ENCODE data around the gene IQCF5. TPM values are rescaled to one million over a fixed set of nuclear protein-coding genes. Genes with fewer than 3 reads are reported as not detected.
"Not testable (repeated sequence)": the region's sequence is repeated elsewhere in the genome, so short reads cannot be mapped to it uniquely, and the experiment has no call there.

Gene IQCF5
- total RNA-seq (2014; rRNA removed; shearing (Covaris generic)) = not detected in 2 replicates

GRCh38 chr3:51875501-51875900 lies at the start of gene IQCF5:
TSS of gene IQCF5 (minus strand) at chr3:51875601. CDS start at chr3:51875531, 70 bp downstream.
- DNase-seq (ENCODE audit: low read depth) = no peak

- DNase-seq (ENCODE audit: low read depth) = no peak
These were observed 45.7 kb upstream of the IQCF5 start for GRCh38 chr3:51921081-51921578.

GRCh38 chr3:51916418-51916817 lies 41.0 kb upstream of the IQCF5 start:
- DNase-seq (ENCODE audit: low read depth) = no peak

- DNase-seq (ENCODE audit: low read depth) = no peak
These were observed 32.6 kb upstream of the IQCF5 start for GRCh38 chr3:51908026-51908425.

- no peak for DNase-seq (ENCODE audit: low read depth)
These were observed 28.8 kb upstream of the IQCF5 start for GRCh38 chr3:51904034-51904823.

- peak; percentile 52 for DNase-seq (ENCODE audit: low read depth)
These were observed 27.0 kb upstream of the IQCF5 start for GRCh38 chr3:51902361-51902760.

DNA sequence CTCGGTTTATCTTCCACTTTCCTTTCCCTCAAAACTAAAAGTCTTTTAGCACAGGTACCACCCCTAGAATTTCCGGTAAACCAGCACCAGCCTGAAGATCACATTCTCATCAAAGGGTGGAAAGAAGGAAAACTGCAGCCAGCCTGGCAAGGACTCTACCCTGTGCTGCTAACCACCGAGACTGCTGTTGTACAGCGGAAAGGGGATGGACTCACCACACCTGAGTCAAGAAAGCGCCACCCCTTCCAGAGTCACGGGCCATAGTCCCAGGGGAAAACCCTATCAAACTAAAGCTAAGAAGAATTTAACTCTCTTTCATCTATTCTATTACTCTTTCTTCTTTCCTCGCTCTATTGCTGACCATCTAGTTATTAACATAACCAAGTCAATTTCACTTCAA lies 24.6 kb upstream of the IQCF5 start:
- not testable (repeated sequence) for DNase-seq (ENCODE audit: low read depth)

DNA sequence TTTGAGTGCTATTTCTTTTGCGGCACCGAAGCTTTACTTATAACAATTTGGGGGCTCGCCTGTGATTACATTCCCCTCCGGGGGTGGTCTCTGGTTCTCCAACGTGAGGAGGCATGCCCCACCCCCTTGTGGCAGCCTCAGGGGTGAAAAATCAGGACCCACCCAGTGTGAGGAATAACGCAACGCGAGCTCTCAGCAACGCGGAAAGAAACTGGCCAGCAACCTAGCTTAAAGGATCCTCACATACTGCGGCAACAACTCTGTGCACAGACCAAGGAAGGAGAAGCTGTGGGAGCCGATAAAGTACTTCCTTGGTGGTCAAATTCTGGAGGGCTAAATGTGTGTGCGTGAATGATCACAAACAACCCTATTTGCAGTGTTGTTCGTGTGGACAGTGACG lies 22.0 kb upstream of the IQCF5 start:
- no peak for DNase-seq (ENCODE audit: low read depth)

- DNase-seq (ENCODE audit: low read depth) = peak; percentile 6
These were observed 21.4 kb upstream of the IQCF5 start for GRCh38 chr3:51896607-51897305.

- DNase-seq (ENCODE audit: low read depth) = no peak
These were observed 19.5 kb upstream of the IQCF5 start for GRCh38 chr3:51894939-51895338.

DNA sequence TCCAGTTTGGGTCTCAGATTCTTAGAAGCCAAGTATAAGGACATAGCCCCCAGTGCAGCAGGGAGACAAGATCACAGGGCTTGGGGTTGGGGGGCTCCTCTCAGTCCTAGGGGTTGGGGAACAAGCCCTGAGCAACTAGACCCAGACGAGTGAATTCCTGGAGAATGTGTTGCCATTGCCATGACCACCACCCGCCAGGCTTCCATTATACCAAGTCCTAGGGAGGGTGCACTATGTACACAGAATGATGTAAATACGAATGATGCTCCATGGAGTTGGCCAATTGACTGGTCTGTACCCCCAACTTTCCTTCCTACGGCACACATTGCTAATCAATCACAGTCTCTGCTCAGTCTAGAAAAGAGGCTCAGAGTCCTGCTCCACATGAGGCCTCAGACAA lies 19.0 kb upstream of the IQCF5 start:
- no peak for DNase-seq (ENCODE audit: low read depth)

GRCh38 chr3:51891242-51892039 lies 16.0 kb upstream of the IQCF5 start:
- no peak for DNase-seq (ENCODE audit: low read depth)

DNA sequence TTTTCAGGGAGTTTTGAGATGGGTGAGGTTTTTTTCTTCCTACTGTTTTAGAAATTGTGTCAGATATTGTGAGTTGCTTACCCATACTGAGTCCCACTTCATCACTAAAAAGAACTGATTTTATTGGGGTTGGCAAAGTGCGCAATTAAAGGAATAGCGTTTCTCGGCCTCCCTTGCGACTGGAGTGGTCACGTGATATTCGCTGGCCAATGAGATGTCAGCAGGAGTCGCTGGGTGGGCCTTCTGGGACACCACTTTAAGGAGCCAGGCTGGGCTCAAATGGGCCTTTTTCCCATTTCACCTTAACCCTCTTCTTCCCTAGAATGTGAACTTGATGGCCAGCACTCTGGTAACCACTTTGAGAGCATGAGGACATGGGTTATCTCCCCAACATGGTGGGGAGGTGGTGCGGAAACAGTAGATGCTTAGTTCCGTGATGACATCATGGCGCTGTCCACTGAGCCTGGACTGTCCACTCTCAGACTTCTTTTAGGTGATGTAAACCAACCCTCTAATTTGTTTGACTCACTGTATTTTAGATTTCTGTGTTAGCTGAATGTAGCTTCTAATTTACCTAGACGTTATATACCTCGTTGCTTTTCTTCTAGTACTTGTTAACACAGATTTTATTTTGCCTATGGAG lies 13.2 kb upstream of the IQCF5 start:
- DNase-seq (ENCODE audit: low read depth) = no peak

GRCh38 chr3:51887620-51888019 lies 12.2 kb upstream of the IQCF5 start:
- no peak for DNase-seq (ENCODE audit: low read depth)

- no peak for DNase-seq (ENCODE audit: low read depth)
These were observed 11.0 kb upstream of the IQCF5 start for GRCh38 chr3:51886447-51886846.

DNA sequence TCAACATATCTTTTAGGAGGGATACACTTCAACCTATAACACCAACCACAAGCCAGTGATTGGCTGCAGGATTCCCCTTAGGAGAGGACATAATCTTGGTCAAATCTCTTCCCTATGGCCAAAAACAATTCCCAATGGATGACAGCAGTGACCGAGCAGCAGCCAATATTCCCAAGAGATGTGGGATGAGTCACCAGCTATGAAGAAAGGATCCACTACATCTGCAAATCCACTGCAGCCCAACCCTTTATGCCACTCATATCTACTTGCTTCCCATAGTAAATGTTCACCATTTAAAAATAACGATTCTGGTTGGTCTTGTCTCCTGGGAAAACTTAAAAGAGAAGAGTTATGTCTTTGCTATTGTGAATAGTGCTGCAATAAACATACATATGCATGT lies 4.5 kb upstream of the IQCF5 start:
- DNase-seq (ENCODE audit: low read depth) = no peak

- no peak for DNase-seq (ENCODE audit: low read depth)
These were observed 785 bp upstream of the IQCF5 start for GRCh38 chr3:51876186-51876585.

GRCh38 chr3:51874889-51875288 lies 512 bp downstream of the IQCF5 start:
- peak; percentile 2 for DNase-seq (ENCODE audit: low read depth)

DNA sequence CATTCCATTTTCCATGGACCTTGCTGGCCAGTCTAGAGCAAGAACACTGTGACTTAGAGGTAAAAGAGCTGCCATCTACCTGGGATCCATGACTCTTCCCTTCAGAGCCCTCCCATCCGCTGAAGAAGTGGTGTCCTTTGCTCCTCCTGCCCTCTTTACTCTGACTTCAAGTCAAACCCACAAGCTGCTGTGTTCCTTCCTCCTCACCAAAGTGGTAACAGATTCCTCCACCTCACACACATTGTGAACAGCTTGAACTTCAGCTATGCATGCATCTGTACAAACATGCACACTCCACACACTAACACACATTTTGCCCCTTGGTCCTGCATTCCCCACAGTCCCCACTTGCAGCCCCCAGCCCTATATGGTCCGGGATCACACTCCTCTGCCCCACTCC lies 990 bp downstream of the IQCF5 start:
- DNase-seq (ENCODE audit: low read depth) = no peak

DNA sequence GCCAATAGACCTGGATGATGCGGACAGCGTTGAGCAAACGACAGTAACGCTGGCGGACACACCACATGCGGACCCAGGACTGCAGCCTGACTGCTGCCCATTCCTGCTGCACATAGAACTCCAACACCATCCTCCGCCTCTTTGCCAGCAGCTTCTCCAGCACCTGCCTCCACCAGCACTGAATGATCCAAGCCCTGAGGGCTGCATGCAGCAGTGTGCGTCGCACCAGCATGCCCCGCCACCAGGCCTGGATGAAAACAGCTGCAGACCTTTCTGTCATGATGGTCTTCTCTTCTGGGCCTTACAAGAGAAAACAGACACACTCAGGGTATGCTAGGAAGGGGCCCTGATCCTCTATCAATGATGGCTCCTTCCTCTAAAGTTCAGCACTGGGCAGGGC lies 1.5 kb downstream of the IQCF5 start:
- no peak for DNase-seq (ENCODE audit: low read depth)

DNA sequence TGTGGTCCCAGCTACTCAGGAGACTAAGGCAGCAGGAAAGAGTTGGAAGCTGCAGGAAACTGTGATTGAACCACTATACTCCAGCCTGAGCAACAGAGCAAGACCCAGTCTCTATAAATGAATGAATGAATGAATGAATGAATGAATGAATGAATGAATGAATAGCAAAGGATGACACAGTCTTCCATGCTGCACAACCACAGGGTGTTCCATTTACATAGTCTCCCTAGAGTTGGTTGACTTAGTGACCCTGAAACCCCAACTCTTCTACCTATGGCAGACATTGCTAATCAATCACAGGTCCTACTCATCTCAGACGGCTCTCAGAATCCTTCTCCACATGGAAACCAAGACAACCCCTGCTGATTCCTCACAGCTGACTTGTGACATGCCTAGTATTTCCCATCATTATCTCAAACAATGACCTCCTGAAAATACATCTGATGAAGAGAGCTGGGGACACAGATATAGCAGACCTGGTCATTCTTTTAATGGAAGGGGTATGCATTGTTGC lies 2.1 kb downstream of the IQCF5 start:
- DNase-seq (ENCODE audit: low read depth) = no peak

DNA sequence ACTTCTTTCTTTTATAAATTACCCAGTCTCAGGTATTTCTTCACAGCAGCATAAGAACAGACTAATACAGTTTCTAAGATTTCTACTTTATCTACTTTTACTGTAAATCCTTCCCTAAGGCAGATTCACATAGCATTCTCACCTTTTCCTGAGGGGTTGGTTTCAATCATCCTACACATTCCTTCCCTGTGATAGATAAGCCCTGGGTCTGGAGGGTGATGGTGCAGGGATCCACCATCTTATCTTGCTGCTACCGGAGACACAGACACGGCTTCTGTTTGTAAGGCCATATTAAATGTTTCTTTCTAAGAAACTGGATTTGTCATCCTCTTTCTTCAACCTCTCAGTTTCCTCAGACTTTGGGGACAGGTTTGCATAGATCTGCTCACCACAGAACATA lies 6.1 kb downstream of the IQCF5 start:
- no peak for DNase-seq (ENCODE audit: low read depth)

Data from M059J (cell line).